A549 (cell line): ENCODE measurements around the gene KIAA0513.

Experiments
- CBX8 ChIP-seq: fragments of 200-600 bp; sonication (generic); IDR thresholded peaks from 2 replicates; pipeline ENCODE4 v1.6.1; 2016
- CHD2 ChIP-seq: fragments of 150-350 bp; IDR thresholded peaks from 2 replicates; pipeline ENCODE4 v1.6.1; 2014; ENCODE audit warnings: low read length; ENCODE audit not compliant: partially characterized antibody
- CTCF ChIP-seq: fragments of >200 bp; sonication (Bioruptor Twin); formaldehyde crosslinking; IDR thresholded peaks from 3 replicates; pipeline ENCODE4 v1.5.1; 2016
- EP300 ChIP-seq, 2 experiments: fragments of >200 bp; sonication (Bioruptor Twin); formaldehyde crosslinking; IDR thresholded peaks; 2 replicates in 1 of 2; 3 replicates in 1 of 2; pipeline ENCODE4 v1.6.1; 2016 to 2017
- ESRRA ChIP-seq: fragments of 150-350 bp; IDR thresholded peaks from 2 replicates; pipeline ENCODE4 v1.6.1; 2014; ENCODE audit warnings: mild to moderate bottlenecking, low read length, borderline replicate concordance
- JUN ChIP-seq, 2 experiments: fragments of >200 bp; sonication (Bioruptor Twin); formaldehyde crosslinking; IDR thresholded peaks; 2 replicates in 1 of 2; 3 replicates in 1 of 2; pipeline ENCODE4 v1.6.1; 2016 to 2017
- MYC ChIP-seq: IDR thresholded peaks from 2 replicates; pipeline ENCODE4 v1.6.1; 2012; ENCODE audit warnings: mild to moderate bottlenecking, inconsistent platforms, low read length, improper control_type of control experiment, borderline replicate concordance
- NPAS2 ChIP-seq: fragments of 250-450 bp; sonication (Bioruptor Pico); IDR thresholded peaks from 2 replicates; pipeline ENCODE4 v1.8.0; 2022; ENCODE audit warnings: mild to moderate bottlenecking, moderate library complexity, borderline replicate concordance
- POLR2A ChIP-seq: IDR thresholded peaks from 2 replicates; pipeline ENCODE4 v1.6.1; 2012; ENCODE audit warnings: mild to moderate bottlenecking, low read length
- REST ChIP-seq: fragments of 200-600 bp; sonication (generic); IDR thresholded peaks from 2 replicates; pipeline ENCODE4 v1.6.1; 2016; ENCODE audit warnings: antibody characterized with exemption, mild to moderate bottlenecking, moderate library complexity
- TP53 ChIP-seq: fragments of 250-450 bp; sonication (Bioruptor Pico); IDR thresholded peaks from 2 replicates; pipeline ENCODE4 v1.5.0; 2021; ENCODE audit warnings: mild to moderate bottlenecking, moderate library complexity

GRCh38 chr16:85081765-85082164 is 54.2 kb downstream of the KIAA0513 start:
- no peak for TF ChIP-seq NPAS2 (CRISPR knock-in tag)
- no peak for TF ChIP-seq TP53
- no peak for TF ChIP-seq CHD2
- no peak for TF ChIP-seq CTCF
- no peak for TF ChIP-seq REST
- TF ChIP-seq ESRRA: no peak
- TF ChIP-seq MYC: no peak
- no peak for TF ChIP-seq JUN (IDR thresholded peaks at IDR 0.05)
- no peak for TF ChIP-seq EP300 (IDR thresholded peaks at IDR 0.05)
- TF ChIP-seq CBX8: no peak
- no peak for TF ChIP-seq POLR2A
